ENCODE data around the gene GPR27.

Gene GPR27

DNA sequence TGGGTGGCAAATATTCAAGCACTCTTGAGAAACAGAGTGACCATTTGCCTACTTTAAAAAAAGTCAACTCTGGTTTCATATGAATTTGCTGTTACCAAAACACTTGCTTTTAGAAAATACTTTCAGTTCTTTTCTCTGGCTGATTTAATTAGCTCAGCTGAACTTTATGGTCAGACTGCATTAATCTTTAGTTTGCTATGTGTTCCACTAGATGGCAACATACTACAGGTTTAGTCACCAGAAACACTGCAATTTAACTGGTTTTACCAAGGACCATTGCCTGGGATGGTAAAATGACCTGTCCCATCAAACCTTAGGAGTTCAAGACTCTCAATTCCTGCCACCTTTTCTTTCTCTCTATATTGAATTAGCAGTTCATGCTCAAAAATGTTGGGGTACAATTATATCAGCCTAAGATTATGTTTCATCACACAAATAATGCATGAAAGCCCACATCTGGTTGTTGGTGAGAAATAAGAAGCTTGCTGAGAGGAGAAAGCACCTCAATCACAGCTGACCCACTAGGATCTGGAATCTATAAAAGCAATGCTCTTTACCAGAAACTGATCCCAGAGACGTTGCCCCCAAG, 42.7 kb upstream of the GPR27 start:
- Histone ChIP-seq H3F3A (ENCODE audit: low read depth) (no peaks in the 10 kb centered on the region), H3K27me3 (ENCODE audit: insufficient read depth, low read length, poor library complexity, severe bottlenecking) (no peaks in the 10 kb centered on the region), H3K4me2 (ENCODE audit: low read depth, low read length, poor library complexity, severe bottlenecking) (peak overlapping the region; percentile 20), H4K20me1 (ENCODE audit: insufficient read depth, low read length, poor library complexity, severe bottlenecking) (no peaks in the 10 kb centered on the region), H3K9ac (ENCODE audit: low read depth, low read length, poor library complexity, severe bottlenecking) (no peak overlapping the region), H3K9me2 (replicated peaks; ENCODE audit: low read depth, low read length) (no peaks in the 10 kb centered on the region), H3K4me1 (ENCODE audit: insufficient read depth, low read length, poor library complexity, severe bottlenecking) (peaks cover 31% of the 10 kb centered on the region), H3K4me3 (ENCODE audit: low read length, poor library complexity, severe bottlenecking) (no peak overlapping the region), H2AFZ (ENCODE audit: low read length) (no peak overlapping the region), H3K9me3 (ENCODE audit: insufficient read depth, low read depth, low read length) (no peaks in the 10 kb centered on the region), H3K79me2 (ENCODE audit: insufficient read depth, low read length) (no peaks in the 10 kb centered on the region), H3K36me3 (ENCODE audit: insufficient read depth, low read length) (no peaks in the 10 kb centered on the region)
- no peak for TF ChIP-seq EZH2phosphoT487 (IDR thresholded peaks at IDR 0.05; ENCODE audit: borderline replicate concordance)
- TF ChIP-seq, protein P1, sequence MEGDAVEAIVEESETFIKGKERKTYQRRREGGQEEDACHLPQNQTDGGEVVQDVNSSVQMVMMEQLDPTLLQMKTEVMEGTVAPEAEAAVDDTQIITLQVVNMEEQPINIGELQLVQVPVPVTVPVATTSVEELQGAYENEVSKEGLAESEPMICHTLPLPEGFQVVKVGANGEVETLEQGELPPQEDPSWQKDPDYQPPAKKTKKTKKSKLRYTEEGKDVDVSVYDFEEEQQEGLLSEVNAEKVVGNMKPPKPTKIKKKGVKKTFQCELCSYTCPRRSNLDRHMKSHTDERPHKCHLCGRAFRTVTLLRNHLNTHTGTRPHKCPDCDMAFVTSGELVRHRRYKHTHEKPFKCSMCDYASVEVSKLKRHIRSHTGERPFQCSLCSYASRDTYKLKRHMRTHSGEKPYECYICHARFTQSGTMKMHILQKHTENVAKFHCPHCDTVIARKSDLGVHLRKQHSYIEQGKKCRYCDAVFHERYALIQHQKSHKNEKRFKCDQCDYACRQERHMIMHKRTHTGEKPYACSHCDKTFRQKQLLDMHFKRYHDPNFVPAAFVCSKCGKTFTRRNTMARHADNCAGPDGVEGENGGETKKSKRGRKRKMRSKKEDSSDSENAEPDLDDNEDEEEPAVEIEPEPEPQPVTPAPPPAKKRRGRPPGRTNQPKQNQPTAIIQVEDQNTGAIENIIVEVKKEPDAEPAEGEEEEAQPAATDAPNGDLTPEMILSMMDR (conservative IDR thresholded peaks at IDR 0.05; ENCODE audit: low read length), result peak; percentile 90

DNA sequence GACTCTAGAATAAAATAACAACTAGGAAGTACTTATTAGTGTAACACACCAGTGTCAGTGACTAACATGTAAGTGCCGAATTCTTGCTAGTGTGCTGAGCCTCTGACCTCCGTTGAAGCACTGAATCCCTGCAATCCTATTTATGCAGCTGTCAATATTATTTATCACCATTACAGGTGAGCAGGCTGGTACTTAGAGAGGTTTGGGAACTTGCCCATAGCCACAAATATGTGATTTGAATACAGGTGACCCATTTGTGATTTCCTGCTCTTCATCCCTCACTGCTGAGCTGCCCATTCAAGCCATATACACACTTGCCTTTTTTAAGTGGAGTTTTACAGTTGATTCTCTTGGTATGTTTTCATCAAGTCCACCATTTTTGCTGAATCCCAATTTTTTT, 40.6 kb upstream of the GPR27 start:
- Histone ChIP-seq H3K27me3 (ENCODE audit: insufficient read depth, low read length, poor library complexity, severe bottlenecking) (no peaks in the 10 kb centered on the region), H4K20me1 (ENCODE audit: insufficient read depth, low read length, poor library complexity, severe bottlenecking) (no peaks in the 10 kb centered on the region)

DNA sequence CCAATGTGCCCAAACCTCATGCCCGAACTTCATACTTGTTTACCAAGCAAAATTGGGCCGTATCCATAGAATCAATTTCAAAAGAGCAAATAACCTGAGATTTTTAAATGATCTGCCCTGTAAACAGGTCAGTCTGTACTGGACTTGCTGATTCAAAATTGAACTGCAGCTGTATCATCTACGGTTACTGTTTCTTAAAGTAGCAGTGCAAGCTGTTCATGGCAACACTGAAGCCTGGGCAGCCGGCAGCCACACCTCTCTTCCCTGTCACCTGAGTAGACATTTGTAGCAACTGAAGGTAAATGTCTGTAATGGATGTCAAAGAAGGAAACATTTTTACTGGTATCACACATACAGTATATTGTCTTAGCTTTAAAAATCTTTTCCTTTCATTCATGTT, 39.1 kb upstream of the GPR27 start:
- H3K4me3 ChIP-seq (ENCODE audit: low read length, poor library complexity, severe bottlenecking), result no peak overlapping the region
- no peaks in the 10 kb centered on the region for H4K20me1 ChIP-seq (ENCODE audit: insufficient read depth, low read length, poor library complexity, severe bottlenecking)
- H3K4me2 ChIP-seq (ENCODE audit: low read depth, low read length, poor library complexity, severe bottlenecking), result no peak overlapping the region
- H3F3A ChIP-seq (ENCODE audit: low read depth), result no peaks in the 10 kb centered on the region
- peaks cover 42% of the 10 kb centered on the region for H3K4me1 ChIP-seq (ENCODE audit: insufficient read depth, low read length, poor library complexity, severe bottlenecking)
- H3K79me2 ChIP-seq (ENCODE audit: insufficient read depth, low read length), result no peaks in the 10 kb centered on the region
- no peak overlapping the region for H3K9ac ChIP-seq (ENCODE audit: low read depth, low read length, poor library complexity, severe bottlenecking)
- TF ChIP-seq EZH2phosphoT487 (IDR thresholded peaks at IDR 0.05; ENCODE audit: borderline replicate concordance), result no peak
- TF ChIP-seq, protein P1 (conservative IDR thresholded peaks at IDR 0.05; ENCODE audit: low read length), result no peak
- H2AFZ ChIP-seq (ENCODE audit: low read length), result no peak overlapping the region
- H3K27me3 ChIP-seq (ENCODE audit: insufficient read depth, low read length, poor library complexity, severe bottlenecking), result no peaks in the 10 kb centered on the region
- no peaks in the 10 kb centered on the region for H3K9me2 ChIP-seq (replicated peaks; ENCODE audit: low read depth, low read length)
- H3K9me3 ChIP-seq (ENCODE audit: insufficient read depth, low read depth, low read length), result no peaks in the 10 kb centered on the region
- no peaks in the 10 kb centered on the region for H3K36me3 ChIP-seq (ENCODE audit: insufficient read depth, low read length)

More for the DNA sequence above, 40.6 kb upstream of the GPR27 start:
- no peak for TF ChIP-seq EZH2phosphoT487 (IDR thresholded peaks at IDR 0.05; ENCODE audit: borderline replicate concordance)
- TF ChIP-seq, protein P1 (conservative IDR thresholded peaks at IDR 0.05; ENCODE audit: low read length), result no peak
- no peaks in the 10 kb centered on the region for H3K9me3 ChIP-seq (ENCODE audit: insufficient read depth, low read depth, low read length)
- no peak overlapping the region for H3K4me3 ChIP-seq (ENCODE audit: low read length, poor library complexity, severe bottlenecking)
- H2AFZ ChIP-seq (ENCODE audit: low read length), result no peak overlapping the region
- H3K9me2 ChIP-seq (replicated peaks; ENCODE audit: low read depth, low read length), result no peaks in the 10 kb centered on the region
- H3K79me2 ChIP-seq (ENCODE audit: insufficient read depth, low read length), result no peaks in the 10 kb centered on the region
- H3K4me1 ChIP-seq (ENCODE audit: insufficient read depth, low read length, poor library complexity, severe bottlenecking), result peaks cover 43% of the 10 kb centered on the region
- no peaks in the 10 kb centered on the region for H3K36me3 ChIP-seq (ENCODE audit: insufficient read depth, low read length)
- H3F3A ChIP-seq (ENCODE audit: low read depth), result no peaks in the 10 kb centered on the region
- H3K9ac ChIP-seq (ENCODE audit: low read depth, low read length, poor library complexity, severe bottlenecking), result no peak overlapping the region
- H3K4me2 ChIP-seq (ENCODE audit: low read depth, low read length, poor library complexity, severe bottlenecking), result no peak overlapping the region
